ENCODE data around the gene MAP3K7. TPM values are rescaled to one million over a fixed set of nuclear protein-coding genes. Genes with fewer than 3 reads are reported as not detected.

The MAP3K7 gene
- total RNA-seq, 2 donors from 2014 or later: 16.0 to 16.6 TPM

- no peak for DNase-seq
- no peak overlapping the region for H3K4me3 Mint-ChIP-seq
- H3K36me3 Mint-ChIP-seq (ENCODE audit: low read depth): no peaks in the 10 kb centered on the region
- no peak overlapping the region for H3K27ac Mint-ChIP-seq
- peaks cover 63% of the 10 kb centered on the region for H3K27me3 Mint-ChIP-seq
- no peaks in the 10 kb centered on the region for H3K4me1 Mint-ChIP-seq
- no peak for ATAC-seq
- no peaks in the 10 kb centered on the region for H3K9me3 ChIP-seq (ENCODE audit: control insufficient read depth, low read length, poor library complexity, severe bottlenecking)
Measured at GRCh38 chr6:90596967-90597539, 10.2 kb upstream of the MAP3K7 start.

DNA sequence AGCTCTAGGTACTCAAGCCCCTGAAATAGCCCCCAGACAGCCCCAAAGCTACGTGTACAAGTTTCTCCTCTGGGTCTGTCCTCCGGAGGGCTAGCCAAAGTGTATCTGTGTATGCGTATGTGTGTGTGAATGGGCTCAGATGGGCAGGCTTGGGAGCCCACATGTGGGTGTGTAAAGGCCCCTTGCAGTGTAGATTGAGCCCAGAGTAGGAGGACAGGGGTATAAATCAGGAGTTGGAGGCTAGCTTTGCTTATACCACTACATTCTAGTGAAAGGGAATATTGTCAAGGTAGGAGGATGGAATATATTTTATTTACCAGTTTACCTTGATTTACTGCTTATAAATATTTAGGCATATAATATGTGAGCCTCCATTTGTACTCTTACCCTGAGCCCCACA lies 9.0 kb upstream of the MAP3K7 start:
- Mint-ChIP-seq H3K4me1 (no peaks in the 10 kb centered on the region), H3K27ac (no peak overlapping the region), H3K4me3 (no peak overlapping the region), H3K36me3 (ENCODE audit: low read depth) (no peaks in the 10 kb centered on the region), H3K27me3 (peaks cover 62% of the 10 kb centered on the region)
- H3K9me3 ChIP-seq (ENCODE audit: control insufficient read depth, low read length, poor library complexity, severe bottlenecking): no peaks in the 10 kb centered on the region
- DNase-seq: no peak
- ATAC-seq: no peak

DNA sequence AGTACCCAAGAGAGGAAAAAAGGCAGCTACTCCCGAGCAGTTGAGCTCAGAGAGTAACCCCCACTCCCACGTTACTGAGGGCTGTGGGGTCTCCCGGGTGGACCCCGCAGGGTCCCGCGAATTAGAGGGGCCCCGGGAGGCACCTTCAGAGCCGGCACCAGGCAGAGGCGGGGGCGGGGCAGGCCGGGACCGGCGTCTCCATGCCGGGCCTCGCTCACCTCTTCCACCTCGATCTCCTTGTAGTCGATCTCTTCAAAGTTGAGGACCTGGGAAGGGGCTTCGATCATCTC lies 381 bp downstream of the MAP3K7 start:
- no peaks in the 10 kb centered on the region for H3K9me3 ChIP-seq (ENCODE audit: control insufficient read depth, low read length, poor library complexity, severe bottlenecking)
- H3K27ac Mint-ChIP-seq: peak overlapping the region; percentile 98
- no peaks in the 10 kb centered on the region for H3K36me3 Mint-ChIP-seq (ENCODE audit: low read depth)
- ATAC-seq (peak; percentile 36), DNase-seq (peak in 1 of 3 donors; percentile 11)
- H3K27me3 Mint-ChIP-seq: peaks cover 12% of the 10 kb centered on the region
- peaks cover 28% of the 10 kb centered on the region for H3K4me1 Mint-ChIP-seq
- H3K4me3 Mint-ChIP-seq: peak overlapping the region; percentile 95

- Mint-ChIP-seq H3K4me3 (peak overlapping the region; percentile 56), H3K36me3 (ENCODE audit: low read depth) (no peaks in the 10 kb centered on the region), H3K4me1 (peaks cover 28% of the 10 kb centered on the region), H3K27me3 (peaks cover 8% of the 10 kb centered on the region), H3K27ac (peak overlapping the region; percentile 98)
- no peak for DNase-seq
- no peaks in the 10 kb centered on the region for H3K9me3 ChIP-seq (ENCODE audit: control insufficient read depth, low read length, poor library complexity, severe bottlenecking)
- ATAC-seq: no peak
Measured at GRCh38 chr6:90584636-90585255, 2.1 kb downstream of the MAP3K7 start.

DNA sequence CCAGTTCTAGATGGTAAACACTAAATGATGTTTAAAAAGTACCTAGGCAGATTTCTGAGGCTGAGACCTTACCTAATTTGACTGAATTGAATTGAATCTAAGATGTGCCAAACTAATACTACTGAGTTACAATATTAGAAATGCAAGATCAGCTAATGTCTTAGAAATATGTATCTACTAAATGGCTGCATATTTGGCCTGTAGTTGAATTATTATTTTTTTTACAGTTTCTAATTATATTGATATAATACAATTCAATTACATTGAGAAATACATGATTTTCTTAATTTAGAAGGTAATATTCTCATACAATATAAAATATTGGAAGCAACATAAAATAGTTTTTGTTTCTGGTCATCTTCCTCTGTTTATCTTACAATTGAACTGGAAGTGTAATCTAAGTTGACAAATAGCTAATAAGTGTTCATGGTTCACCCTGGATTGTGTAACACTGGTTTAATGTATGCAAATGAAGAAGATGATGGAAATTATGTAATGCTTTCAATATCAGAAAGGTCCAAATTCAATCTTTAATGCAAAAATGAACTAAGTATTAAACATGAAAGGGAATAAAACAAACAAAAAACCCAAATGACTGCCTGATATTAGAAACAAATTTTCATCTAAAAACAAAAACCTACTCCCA lies 2.9 kb downstream of the MAP3K7 start:
- H3K9me3 ChIP-seq (ENCODE audit: control insufficient read depth, low read length, poor library complexity, severe bottlenecking): no peaks in the 10 kb centered on the region
- peaks cover 31% of the 10 kb centered on the region for H3K4me1 Mint-ChIP-seq
- DNase-seq (no peak), ATAC-seq (no peak)
- peaks cover under 1% of the 10 kb centered on the region for H3K27me3 Mint-ChIP-seq
- peak overlapping the region; percentile 98 for H3K27ac Mint-ChIP-seq
- no peaks in the 10 kb centered on the region for H3K36me3 Mint-ChIP-seq (ENCODE audit: low read depth)
- peak overlapping the region; percentile 39 for H3K4me3 Mint-ChIP-seq

DNA sequence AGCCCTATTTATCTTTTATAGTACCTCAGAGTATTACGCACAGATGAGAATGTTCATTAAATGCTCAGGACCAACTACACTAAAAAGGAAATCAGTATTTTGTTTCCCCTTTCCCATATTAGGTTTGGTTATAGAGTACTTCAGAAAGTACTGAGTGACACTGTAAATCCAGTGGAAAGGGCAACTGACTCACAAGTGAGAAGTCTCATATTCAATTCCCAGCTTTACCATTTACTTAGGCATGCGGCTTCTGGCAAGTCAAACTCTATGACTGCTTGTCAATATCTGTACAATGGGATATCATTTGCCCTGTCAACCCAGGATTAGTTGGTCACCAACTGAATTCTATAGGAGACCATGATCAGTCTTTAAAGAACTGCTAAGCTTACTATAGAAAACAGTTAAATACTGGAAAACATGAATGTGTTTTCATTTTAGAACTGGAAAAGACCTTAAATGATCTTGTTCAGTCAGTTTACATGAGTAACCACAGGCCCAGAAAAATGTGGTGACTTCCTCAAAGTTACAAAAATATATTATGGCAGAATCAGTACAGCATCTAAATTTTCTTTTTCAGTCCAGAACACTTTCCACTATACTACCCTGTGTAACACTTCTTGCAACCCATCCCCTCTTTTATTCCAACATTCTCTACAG lies 3.6 kb downstream of the MAP3K7 start:
- ATAC-seq: no peak
- H3K4me3 Mint-ChIP-seq: peak overlapping the region; percentile 39
- peak overlapping the region; percentile 34 for H3K27ac Mint-ChIP-seq

GRCh38 chr6:90581146-90581545 lies 5.7 kb downstream of the MAP3K7 start:
- Mint-ChIP-seq H3K36me3 (ENCODE audit: low read depth) (no peaks in the 10 kb centered on the region), H3K4me3 (no peak overlapping the region), H3K27me3 (no peaks in the 10 kb centered on the region), H3K27ac (no peak overlapping the region), H3K4me1 (peaks cover 23% of the 10 kb centered on the region)
- no peak for DNase-seq
- H3K9me3 ChIP-seq (ENCODE audit: control insufficient read depth, low read length, poor library complexity, severe bottlenecking): no peaks in the 10 kb centered on the region
- no peak for ATAC-seq

More for the DNA sequence above, 3.6 kb downstream of the MAP3K7 start:
- no peaks in the 10 kb centered on the region for H3K9me3 ChIP-seq (ENCODE audit: control insufficient read depth, low read length, poor library complexity, severe bottlenecking)
- Mint-ChIP-seq H3K36me3 (ENCODE audit: low read depth) (no peaks in the 10 kb centered on the region), H3K4me1 (peaks cover 31% of the 10 kb centered on the region), H3K27me3 (no peaks in the 10 kb centered on the region)
- no peak for DNase-seq

GRCh38 chr6:90578894-90579549 lies 7.8 kb downstream of the MAP3K7 start:
- H3K27ac Mint-ChIP-seq: peak overlapping the region; percentile 54
- peaks cover 23% of the 10 kb centered on the region for H3K4me1 Mint-ChIP-seq
- no peaks in the 10 kb centered on the region for H3K36me3 Mint-ChIP-seq (ENCODE audit: low read depth)
- ATAC-seq (no peak), DNase-seq (no peak)
- H3K27me3 Mint-ChIP-seq: no peaks in the 10 kb centered on the region
- H3K9me3 ChIP-seq (ENCODE audit: control insufficient read depth, low read length, poor library complexity, severe bottlenecking): no peaks in the 10 kb centered on the region
- no peak overlapping the region for H3K4me3 Mint-ChIP-seq

DNA sequence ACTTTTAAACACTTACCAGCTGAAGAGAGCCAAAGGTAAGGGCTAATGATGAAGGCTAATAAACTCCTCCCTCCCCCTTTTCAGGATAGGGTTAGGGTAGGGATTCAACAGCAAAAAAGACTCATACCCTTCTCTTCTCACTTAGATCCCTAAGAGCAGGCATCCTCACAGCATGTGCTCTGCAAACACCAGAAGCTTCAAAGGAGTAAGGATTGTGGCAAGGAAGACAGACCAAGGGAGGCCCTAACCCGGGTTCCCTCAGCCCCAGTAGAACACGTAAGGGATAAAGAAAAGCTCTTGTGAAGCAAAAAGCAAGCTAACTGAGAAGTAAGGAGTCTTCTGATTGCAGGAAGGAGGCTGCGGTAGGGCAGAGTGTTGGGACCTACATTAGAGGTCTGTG lies 11.6 kb downstream of the MAP3K7 start:
- H3K4me1 Mint-ChIP-seq: peaks cover 20% of the 10 kb centered on the region
- no peak overlapping the region for H3K27ac Mint-ChIP-seq
- DNase-seq (no peak), ATAC-seq (no peak)
- H3K27me3 Mint-ChIP-seq: no peaks in the 10 kb centered on the region
- no peak overlapping the region for H3K4me3 Mint-ChIP-seq
- H3K36me3 Mint-ChIP-seq (ENCODE audit: low read depth): peaks cover 2% of the 10 kb centered on the region
- no peaks in the 10 kb centered on the region for H3K9me3 ChIP-seq (ENCODE audit: control insufficient read depth, low read length, poor library complexity, severe bottlenecking)

DNA sequence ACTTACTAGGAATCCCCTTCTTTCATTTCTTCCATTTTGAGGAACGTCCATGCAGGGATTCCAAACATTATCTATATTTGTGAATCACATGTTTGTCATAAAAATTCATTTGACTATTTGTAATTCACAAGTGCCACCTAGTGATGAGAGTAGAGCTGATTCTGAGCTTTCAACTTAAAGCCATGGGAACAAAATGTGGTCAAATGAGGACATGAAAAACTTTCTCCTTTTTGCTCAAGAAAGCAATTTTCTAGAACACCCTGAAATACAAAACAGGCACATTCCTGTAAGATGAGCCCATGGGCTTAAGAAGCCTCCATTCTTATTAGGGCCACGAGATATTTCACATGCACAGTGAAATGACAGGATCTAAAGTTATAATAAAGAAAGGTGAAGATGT lies 12.3 kb downstream of the MAP3K7 start:
- H3K4me3 Mint-ChIP-seq: no peak overlapping the region
- no peak overlapping the region for H3K27ac Mint-ChIP-seq
- DNase-seq (no peak), ATAC-seq (no peak)
- H3K4me1 Mint-ChIP-seq: peaks cover 23% of the 10 kb centered on the region
- H3K36me3 Mint-ChIP-seq (ENCODE audit: low read depth): peaks cover 2% of the 10 kb centered on the region
- no peaks in the 10 kb centered on the region for H3K27me3 Mint-ChIP-seq
- H3K9me3 ChIP-seq (ENCODE audit: control insufficient read depth, low read length, poor library complexity, severe bottlenecking): no peaks in the 10 kb centered on the region

DNA sequence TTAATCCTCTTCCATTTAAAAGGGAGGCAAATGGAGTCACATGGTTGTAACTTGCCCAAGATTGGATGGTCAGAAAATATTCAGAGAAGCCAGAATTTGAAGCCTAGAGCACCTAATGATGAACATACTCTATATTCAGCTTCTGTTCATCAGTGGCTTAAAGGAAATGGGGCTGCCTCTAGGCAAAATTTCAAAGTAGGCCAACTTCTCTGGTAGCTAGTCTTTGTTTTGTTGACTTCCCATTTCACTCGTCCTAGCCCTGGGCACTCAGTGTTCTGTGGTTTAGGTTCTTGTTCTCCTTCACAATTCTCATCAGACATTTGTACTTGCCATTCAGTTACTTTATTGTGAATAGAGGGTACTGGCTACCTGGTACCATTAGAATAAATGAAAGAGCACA lies 13.2 kb downstream of the MAP3K7 start:
- H3K4me1 Mint-ChIP-seq: peaks cover 20% of the 10 kb centered on the region
- H3K36me3 Mint-ChIP-seq (ENCODE audit: low read depth): peaks cover 2% of the 10 kb centered on the region
- H3K27ac Mint-ChIP-seq: no peak overlapping the region
- no peaks in the 10 kb centered on the region for H3K27me3 Mint-ChIP-seq
- no peak for ATAC-seq
- H3K9me3 ChIP-seq (ENCODE audit: control insufficient read depth, low read length, poor library complexity, severe bottlenecking): no peaks in the 10 kb centered on the region
- DNase-seq: no peak
- H3K4me3 Mint-ChIP-seq: no peak overlapping the region

DNA sequence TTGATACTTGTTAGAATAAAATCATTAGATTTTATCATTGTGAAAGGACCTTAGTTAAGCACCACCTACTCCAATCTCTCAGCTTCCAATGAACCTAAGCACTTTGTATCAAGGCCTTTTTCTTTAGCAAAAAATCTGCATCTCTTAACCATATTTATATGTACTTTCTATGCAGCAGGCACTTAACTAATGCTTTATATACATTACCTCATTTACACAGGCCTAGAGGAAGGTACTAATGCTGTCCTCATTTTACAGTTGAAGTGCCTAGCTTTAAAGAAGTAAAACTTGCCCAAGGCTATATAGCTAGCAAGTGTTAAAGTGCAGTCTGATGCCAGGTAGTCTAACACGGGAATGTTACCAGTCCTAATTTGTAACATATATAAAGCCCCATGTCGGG lies 14.0 kb downstream of the MAP3K7 start:
- ATAC-seq (no peak), DNase-seq (no peak)
- H3K4me3 Mint-ChIP-seq: no peak overlapping the region
- no peak overlapping the region for H3K27ac Mint-ChIP-seq
- peaks cover 2% of the 10 kb centered on the region for H3K36me3 Mint-ChIP-seq (ENCODE audit: low read depth)
- no peaks in the 10 kb centered on the region for H3K27me3 Mint-ChIP-seq
- H3K4me1 Mint-ChIP-seq: peaks cover 20% of the 10 kb centered on the region
- no peaks in the 10 kb centered on the region for H3K9me3 ChIP-seq (ENCODE audit: control insufficient read depth, low read length, poor library complexity, severe bottlenecking)

DNA sequence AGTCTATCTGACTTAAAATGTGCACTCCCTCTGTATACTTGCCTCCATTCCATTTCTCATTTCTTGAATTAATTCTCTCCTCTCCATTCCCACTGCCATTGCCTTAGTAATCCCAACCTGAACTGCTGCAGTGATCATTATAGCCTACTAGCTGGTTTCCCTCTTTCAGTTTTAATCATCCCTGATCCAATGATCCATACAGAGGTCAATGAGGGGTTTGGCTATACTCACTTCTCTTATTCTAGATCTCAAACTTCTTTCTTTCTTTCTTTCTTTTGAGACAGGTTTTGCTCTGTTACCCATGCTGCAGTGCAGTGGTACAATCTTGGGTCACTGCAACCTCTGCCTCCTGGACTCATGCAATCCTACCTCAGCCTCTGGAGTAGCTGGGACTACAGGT lies 17.6 kb downstream of the MAP3K7 start:
- H3K4me3 Mint-ChIP-seq: peak overlapping the region; percentile 10
- H3K36me3 Mint-ChIP-seq (ENCODE audit: low read depth): peaks cover 8% of the 10 kb centered on the region
- no peak for DNase-seq

More for the DNA sequence above, 17.6 kb downstream of the MAP3K7 start:
- ATAC-seq: no peak
- peaks cover 23% of the 10 kb centered on the region for H3K4me1 Mint-ChIP-seq
- no peaks in the 10 kb centered on the region for H3K9me3 ChIP-seq (ENCODE audit: control insufficient read depth, low read length, poor library complexity, severe bottlenecking)
- H3K27ac Mint-ChIP-seq: no peak overlapping the region
- H3K27me3 Mint-ChIP-seq: no peaks in the 10 kb centered on the region
